Sigmoid colon (tissue), 7 donors: ENCODE results near the gene LIN52. TPM values are rescaled to one million over a fixed set of nuclear protein-coding genes. Genes with fewer than 3 reads are reported as not detected.
A peak's percentile ranks its signal among the peaks of the same experiment; 100 is the strongest.

Experiments used
- DNase-seq: peaks from one replicate; pipeline ENCODE4 v3.0.0-alpha.2; 2019
- H3K27ac ChIP-seq, 4 donors: fragments of 200-600 bp; sonication (generic); one replicate each; pipeline ENCODE4 v1.5.1; 2016 to 2019; ENCODE audit warnings: mild to moderate bottlenecking in 1 of 4
- H3K27me3 ChIP-seq, 3 donors: fragments of 200-600 bp; sonication (generic); one replicate each; pipeline ENCODE4 v1.5.1; 2019; ENCODE audit warnings: mild to moderate bottlenecking in 1 of 3
- H3K36me3 ChIP-seq, 4 donors: fragments of 200-600 bp; sonication (generic); one replicate each; pipeline ENCODE4 v1.5.1; 2016 to 2019
- H3K4me1 ChIP-seq, 4 donors: fragments of 200-600 bp; sonication (generic); one replicate each; pipeline ENCODE4 v1.5.1; 2017 to 2019
- H3K4me3 ChIP-seq, 4 donors: fragments of 200-600 bp; sonication (generic); one replicate each; pipeline ENCODE4 v1.5.1; 2017 to 2019; ENCODE audit warnings: mild to moderate bottlenecking in 2 of 4, moderate library complexity in 1 of 4
- H3K9me3 ChIP-seq, 4 donors: fragments of 200-600 bp in 3 of 4; sonication (generic) in 3 of 4; one replicate each; pipeline versions ENCODE4 v1.5.1 to v1.6.1; 2013 to 2019
- EP300 ChIP-seq, 4 donors: sonication (generic); formaldehyde crosslinking; IDR thresholded peaks; one replicate each; pipeline ENCODE4 v1.6.1; 2017; ENCODE audit warnings: antibody characterized with exemption in 4 of 4
- POLR2A ChIP-seq, 2 donors: fragments of 450-650 bp; IDR thresholded peaks; one replicate each; pipeline ENCODE4 v1.6.1; 2016; ENCODE audit warnings: antibody characterized with exemption in 2 of 2, mild to moderate bottlenecking in 2 of 2, moderate library complexity in 2 of 2
- POLR2AphosphoS5 ChIP-seq, 4 donors: sonication (generic); formaldehyde crosslinking; IDR thresholded peaks; one replicate each; pipeline ENCODE4 v1.6.1; 2017; ENCODE audit warnings: antibody characterized with exemption in 4 of 4
- WGBS, 2 donors: extraction: QIAGEN DNeasy Blood & Tissue Kit; methylation state at CpG; one replicate each; pipeline ENCODE4 v1.1.7; 2013; 5-methylcytosine and 5-hydroxymethylcytosine counted together
- intact Hi-C: fragments of 100-400 bp; cut with DNase I; formaldehyde crosslinking; loops from one replicate; pipeline ENCODE4 v1.15.1; 2023
- polyA plus RNA-seq, 3 donors: library from polyadenylated mRNA; stranded (reverse); fragments of 200-250 nt; gene quantifications; one replicate each; pipeline ENCODE4 v1.2.3, GENCODE V29; 2013
- total RNA-seq, 4 donors: library from RNA; depleted of rRNA; stranded (reverse); fragments of >200 nt; gene quantifications; one replicate each; pipeline ENCODE4 v1.1.0, GENCODE V29; 2016
- TF ChIP-seq, protein P1 (sequence below), 4 experiments: fragments of 450-650 bp in 3 of 4; fragments of 200-600 bp in 1 of 4; IDR thresholded peaks; one replicate each; pipeline ENCODE4 v1.5.1; 2016 to 2019; ENCODE audit warnings: antibody characterized with exemption in 4 of 4, mild to moderate bottlenecking in 3 of 4, moderate library complexity in 2 of 4
- donor health status: healthy with polysubstance abuse.
- donor health status: Bipolar disorder and iron deficiency.
- donor health status: healthy.

The LIN52 gene
- 10 to 100 TPM in 2 of 4 donors, 1 to 10 TPM in 2; 9.1 to 11.1 (median 10.3) TPM for total RNA-seq
- polyA plus RNA-seq: 1 to 10 TPM; 3.7 to 6.0 (median 4.2) TPM

DNA sequence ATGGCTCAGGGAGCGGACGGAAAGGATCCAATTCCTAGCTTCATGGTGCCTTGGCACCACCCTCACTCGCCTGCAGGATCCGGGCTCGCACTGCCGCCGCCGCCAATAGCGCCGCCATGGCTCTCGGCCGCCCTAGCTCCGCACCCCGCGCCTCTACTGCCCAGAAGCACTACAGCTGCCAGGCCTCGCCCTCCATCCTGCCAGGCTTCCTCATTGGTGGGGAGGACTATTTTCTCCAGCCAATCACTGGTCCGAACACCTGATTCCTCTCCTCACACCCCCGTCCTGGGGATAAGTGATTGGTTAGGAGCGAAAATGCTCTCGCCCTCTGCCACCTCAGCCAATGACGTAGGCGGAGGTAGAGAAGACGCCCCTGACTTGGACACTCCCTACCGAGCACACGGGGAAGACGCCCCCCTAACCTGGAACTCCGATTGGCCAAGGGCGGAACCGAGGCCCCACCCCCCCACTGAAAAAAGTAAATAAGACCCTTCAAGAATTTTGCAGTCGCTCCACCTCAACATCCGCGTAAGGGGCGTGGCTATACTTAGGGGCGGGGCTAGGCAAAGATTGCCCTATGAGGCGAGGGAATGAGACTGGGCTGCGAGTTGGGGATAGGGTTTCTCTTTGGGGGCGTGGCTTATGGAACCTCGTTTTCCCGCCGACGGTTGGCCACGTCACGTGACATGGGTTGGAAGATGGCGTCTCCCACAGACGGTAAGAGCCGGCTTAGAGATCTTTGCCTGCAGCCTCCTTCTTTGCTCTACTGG lies at the start of gene LIN52, which contains the start of gene ALDH6A1:
Gene LIN52 (plus strand): TSS at position 680 of the 770 bp plus-strand sequence. CDS start 19 bp downstream, at position 699.
Gene ALDH6A1 (minus strand): TSS at position 177 of the 770 bp plus-strand sequence. CDS start 59 bp downstream, at position 118.
- Histone ChIP-seq H3K9me3 (no peaks in the 10 kb centered on the region), H3K27ac (peak within 1 kb of the TSS; percentile 84 to 93 (median 90)), H3K4me3 (peak within 1 kb of the TSS; percentile 64 to 81 (median 76)), H3K4me1 (peaks cover 0 to 27% (median 20%) of the 10 kb centered on the region in 4 donors), H3K27me3 (no peaks in the 10 kb centered on the region), H3K36me3 (no peaks in the 10 kb centered on the region)
- whole genome bisulfite sequencing, 2 donors: 0 to 1% methylated on average over 46 of the region's 46 CpGs
- peak; percentile 100 for DNase-seq
- peak; percentile 87 to 94 for TF ChIP-seq POLR2A (IDR thresholded peaks at IDR 0.05)
- TF ChIP-seq, protein P1, sequence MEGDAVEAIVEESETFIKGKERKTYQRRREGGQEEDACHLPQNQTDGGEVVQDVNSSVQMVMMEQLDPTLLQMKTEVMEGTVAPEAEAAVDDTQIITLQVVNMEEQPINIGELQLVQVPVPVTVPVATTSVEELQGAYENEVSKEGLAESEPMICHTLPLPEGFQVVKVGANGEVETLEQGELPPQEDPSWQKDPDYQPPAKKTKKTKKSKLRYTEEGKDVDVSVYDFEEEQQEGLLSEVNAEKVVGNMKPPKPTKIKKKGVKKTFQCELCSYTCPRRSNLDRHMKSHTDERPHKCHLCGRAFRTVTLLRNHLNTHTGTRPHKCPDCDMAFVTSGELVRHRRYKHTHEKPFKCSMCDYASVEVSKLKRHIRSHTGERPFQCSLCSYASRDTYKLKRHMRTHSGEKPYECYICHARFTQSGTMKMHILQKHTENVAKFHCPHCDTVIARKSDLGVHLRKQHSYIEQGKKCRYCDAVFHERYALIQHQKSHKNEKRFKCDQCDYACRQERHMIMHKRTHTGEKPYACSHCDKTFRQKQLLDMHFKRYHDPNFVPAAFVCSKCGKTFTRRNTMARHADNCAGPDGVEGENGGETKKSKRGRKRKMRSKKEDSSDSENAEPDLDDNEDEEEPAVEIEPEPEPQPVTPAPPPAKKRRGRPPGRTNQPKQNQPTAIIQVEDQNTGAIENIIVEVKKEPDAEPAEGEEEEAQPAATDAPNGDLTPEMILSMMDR (IDR thresholded peaks at IDR 0.05): no peak
- peak; percentile 95 to 98 (median 96) for TF ChIP-seq POLR2AphosphoS5 (IDR thresholded peaks at IDR 0.05)
- TF ChIP-seq EP300 (IDR thresholded peaks at IDR 0.05): peak in 1 of 4 donors; percentile 28
- intact Hi-C loops: loop anchor here (2.0 to 10.0 kb wide), 2 partner anchors 64 to 410 kb away; partner anchors contain the start of genes ISCA2 and NPC2

GRCh38 chr14:74035556-74035955 lies 49.2 kb upstream of the LIN52 start:
- no peak for DNase-seq
- Histone ChIP-seq H3K4me3 (no peak overlapping the region), H3K4me1 (no peaks in the 10 kb centered on the region), H3K27ac (no peak overlapping the region), H3K27me3 (no peaks in the 10 kb centered on the region), H3K9me3 (no peaks in the 10 kb centered on the region), H3K36me3 (peaks cover 0 to 16% (median 0%) of the 10 kb centered on the region in 4 donors)
- intact Hi-C loops: loop anchor here (5.0 kb wide), 1 partner anchor 83 kb away; the partner anchor contains the start of genes COQ6 and FAM161B
- 93 to 95% methylated on average over 4 of the region's 4 CpGs for WGBS, 2 donors
- TF ChIP-seq POLR2A (IDR thresholded peaks at IDR 0.05) (no peak), EP300 (IDR thresholded peaks at IDR 0.05) (no peak), POLR2AphosphoS5 (IDR thresholded peaks at IDR 0.05) (no peak)
- TF ChIP-seq, protein P1 (IDR thresholded peaks at IDR 0.05): no peak

DNA sequence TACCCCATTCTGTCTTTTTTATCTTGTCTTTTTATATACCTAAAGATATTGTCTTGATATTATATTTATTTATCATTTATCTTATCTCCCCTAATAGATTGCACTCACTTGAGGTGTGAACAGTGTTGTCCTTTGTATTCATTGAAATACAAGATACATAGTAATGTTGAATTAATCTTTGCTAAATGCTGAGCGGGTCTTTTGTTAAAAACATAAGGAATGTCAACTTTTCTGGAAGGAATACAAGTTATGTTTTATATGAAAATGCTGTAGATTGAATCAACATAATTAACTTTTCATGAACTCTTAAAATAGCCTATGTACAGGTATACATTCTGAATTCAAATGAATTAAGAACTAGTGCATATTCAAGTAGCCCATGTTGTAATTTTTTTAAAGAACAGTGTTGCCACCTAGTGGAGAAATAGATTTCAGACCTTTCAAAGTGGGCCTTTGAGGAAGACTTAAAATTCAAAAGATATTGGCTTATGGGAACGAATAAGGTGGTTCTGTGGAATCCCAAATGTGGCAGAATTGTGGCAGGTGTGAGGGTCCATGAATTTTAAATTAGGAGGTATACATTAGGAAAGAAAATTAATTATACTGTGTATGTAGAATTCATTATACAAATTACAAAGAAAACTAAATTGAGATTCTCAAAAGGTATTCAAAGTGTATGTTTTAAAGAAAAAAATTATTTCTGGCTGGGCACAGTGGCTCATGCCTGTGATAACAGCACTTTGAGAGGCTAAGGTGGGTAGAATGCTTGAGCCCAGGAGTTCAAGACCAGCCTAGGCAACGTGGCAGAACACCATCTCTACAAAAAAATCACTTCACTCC lies 46.5 kb upstream of the LIN52 start:
- intact Hi-C loops: loop anchor here (5.0 kb wide), 1 partner anchor 86 kb away; the partner anchor contains the start of genes COQ6 and FAM161B
- no peak overlapping the region for H3K27ac ChIP-seq
- WGBS, 2 donors: 68 to 69% methylated on average over 3 of the region's 3 CpGs
- H3K27me3 ChIP-seq: no peaks in the 10 kb centered on the region
- DNase-seq: no peak
- H3K9me3 ChIP-seq: no peaks in the 10 kb centered on the region
- TF ChIP-seq, protein P1 (IDR thresholded peaks at IDR 0.05): peak; percentile 17 to 60 (median 52)
- TF ChIP-seq POLR2AphosphoS5 (IDR thresholded peaks at IDR 0.05): no peak
- peaks cover 0 to 27% (median 0%) of the 10 kb centered on the region in 4 donors for H3K36me3 ChIP-seq
- H3K4me1 ChIP-seq: no peaks in the 10 kb centered on the region
- H3K4me3 ChIP-seq: no peak overlapping the region

- Histone ChIP-seq H3K9me3 (no peaks in the 10 kb centered on the region), H3K36me3 (peaks cover 0 to 25% (median 0%) of the 10 kb centered on the region in 4 donors), H3K27me3 (no peaks in the 10 kb centered on the region), H3K4me3 (no peak overlapping the region), H3K27ac (no peak overlapping the region), H3K4me1 (no peaks in the 10 kb centered on the region)
- TF ChIP-seq POLR2AphosphoS5 (IDR thresholded peaks at IDR 0.05) (no peak), POLR2A (IDR thresholded peaks at IDR 0.05) (no peak), EP300 (IDR thresholded peaks at IDR 0.05) (no peak)
- TF ChIP-seq, protein P1 (IDR thresholded peaks at IDR 0.05): no peak
- intact Hi-C loops: no loop called here
- no peak for DNase-seq
- WGBS, 2 donors: 30 to 73% methylated on average over 2 of the region's 2 CpGs
Observed at GRCh38 chr14:74042296-74042695, 42.5 kb upstream of the LIN52 start.
